ENCODE data around the gene UNKL. TPM values are rescaled to one million over a fixed set of nuclear protein-coding genes. Genes with fewer than 3 reads are reported as not detected.

The UNKL gene
- total RNA-seq, 2 donors from 2014 or later = 22.1 to 42.8 TPM

- Histone ChIP-seq H3K4me3 (no peak overlapping the region), H3K27me3 (replicated peaks; ENCODE audit: insufficient read depth) (no peaks in the 10 kb centered on the region)
Observed at GRCh38 chr16:1435921-1436697, 21.6 kb upstream of the UNKL start.

GRCh38 chr16:1434644-1435592 lies 20.4 kb upstream of the UNKL start:
- no peaks in the 10 kb centered on the region for H3K9me3 ChIP-seq
- H3K4me1 ChIP-seq (ENCODE audit: control insufficient read depth in 1 of 2, low read depth in 2 of 2) = no peaks in the 10 kb centered on the region
- no peak for DNase-seq (ENCODE audit: low spot score)
- no peaks in the 10 kb centered on the region for H3K36me3 ChIP-seq
- H3K27ac ChIP-seq = no peak overlapping the region
- TF ChIP-seq CTCF (IDR thresholded peaks at IDR 0.05) = no peak
- no peak overlapping the region for H3K4me3 ChIP-seq
- ATAC-seq (ENCODE audit: insufficient number of reproducible peaks, low FRiP score, low read depth) = no peak
- no peaks in the 10 kb centered on the region for H3K27me3 ChIP-seq (replicated peaks; ENCODE audit: insufficient read depth)

More at GRCh38 chr16:1435921-1436697, 21.6 kb upstream of the UNKL start:
- Histone ChIP-seq H3K9me3 (no peaks in the 10 kb centered on the region), H3K36me3 (no peaks in the 10 kb centered on the region), H3K27ac (no peak overlapping the region), H3K4me1 (ENCODE audit: control insufficient read depth in 1 of 2, low read depth in 2 of 2) (no peaks in the 10 kb centered on the region)
- ATAC-seq (ENCODE audit: insufficient number of reproducible peaks, low FRiP score, low read depth) (no peak), DNase-seq (ENCODE audit: low spot score) (no peak)
- no peak for TF ChIP-seq CTCF (IDR thresholded peaks at IDR 0.05)

- Histone ChIP-seq H3K9me3 (no peaks in the 10 kb centered on the region), H3K27me3 (replicated peaks; ENCODE audit: insufficient read depth) (no peaks in the 10 kb centered on the region), H3K4me1 (ENCODE audit: control insufficient read depth in 1 of 2, low read depth in 2 of 2) (no peaks in the 10 kb centered on the region), H3K4me3 (no peak overlapping the region), H3K36me3 (no peaks in the 10 kb centered on the region), H3K27ac (no peak overlapping the region)
- DNase-seq (ENCODE audit: low spot score) (no peak), ATAC-seq (ENCODE audit: insufficient number of reproducible peaks, low FRiP score, low read depth) (no peak)
- TF ChIP-seq CTCF (IDR thresholded peaks at IDR 0.05) = no peak
Observed at GRCh38 chr16:1433756-1434155, 19.3 kb upstream of the UNKL start.

DNA sequence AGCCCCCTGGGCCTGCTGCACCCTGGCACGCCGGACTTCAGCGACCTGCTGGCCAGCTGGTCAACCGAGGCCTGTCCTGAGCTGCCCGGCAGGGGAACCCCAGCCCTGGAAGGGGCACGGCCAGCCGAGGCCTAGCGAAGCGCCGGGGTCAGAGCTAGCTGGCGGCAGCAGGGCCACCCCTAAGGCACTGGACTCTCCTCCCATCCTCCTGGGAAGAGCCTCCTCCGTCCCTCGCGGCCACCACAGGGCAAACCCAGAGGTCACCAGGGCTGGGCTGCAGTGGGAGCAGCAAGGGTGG lies 18.7 kb upstream of the UNKL start:
- Histone ChIP-seq H3K4me1 (ENCODE audit: control insufficient read depth in 1 of 2, low read depth in 2 of 2) (no peaks in the 10 kb centered on the region), H3K27me3 (replicated peaks; ENCODE audit: insufficient read depth) (no peaks in the 10 kb centered on the region), H3K4me3 (no peak overlapping the region), H3K27ac (no peak overlapping the region), H3K9me3 (no peaks in the 10 kb centered on the region), H3K36me3 (no peaks in the 10 kb centered on the region)
- no peak for TF ChIP-seq CTCF (IDR thresholded peaks at IDR 0.05)
- ATAC-seq (ENCODE audit: insufficient number of reproducible peaks, low FRiP score, low read depth) (no peak), DNase-seq (ENCODE audit: low spot score) (no peak)

All from thoracic aorta (tissue), 2 donors.